CD4-positive, alpha-beta T cell (primary cell): ENCODE measurements around the gene FAM204A. TPM values are rescaled to one million over a fixed set of nuclear protein-coding genes. Genes with fewer than 3 reads are reported as not detected.

Experiments
- ATAC-seq: fragments of 200-7000 bp; cut with Tn5 transposase; one replicate; pipeline ENCODE4 v1.10.0; 2022; ENCODE audit warnings: mild to moderate bottlenecking; ENCODE audit not compliant: poor library complexity
- CTCF ChIA-PET: fragments of 350-600 bp; sonication (Branson Sonifier 250); formaldehyde crosslinking; loops from one replicate; lab custom pipeline; 2021; ENCODE audit warnings: antibody characterized with exemption, inconsistent platforms; lab: Charles Lee
- POLR2A ChIA-PET: fragments of 350-600 bp; sonication (Branson Sonifier 250); formaldehyde crosslinking; loops from one replicate; lab custom pipeline; 2021; ENCODE audit warnings: antibody characterized with exemption, inconsistent platforms; lab: Charles Lee
- DNase-seq, 14 experiments: peaks; one replicate each; pipeline ENCODE4 v3.0.0-alpha.2; 2013 to 2020; ENCODE audit warnings: mixed read lengths in 2 of 14
- H3K27ac ChIP-seq, 2 donors: one replicate each; pipeline versions ENCODE4 v1.5.1 to v1.7.0; 2013; ENCODE audit warnings: low read length in 2 of 2, low read depth in 1 of 2, mild to moderate bottlenecking in 1 of 2
- H3K27me3 ChIP-seq, 2 experiments: 1 replicate in 1 of 2; 2 replicates in 1 of 2; pipeline versions ENCODE4 v1.6.1 to v1.7.0; 2013; ENCODE audit warnings: low read length in 2 of 2, control low read depth in 1 of 2, mild to moderate bottlenecking in 1 of 2, moderate library complexity in 1 of 2; ENCODE audit not compliant: insufficient read depth in 2 of 2, control insufficient read depth in 1 of 2
- H3K36me3 ChIP-seq: one replicate; pipeline ENCODE4 v1.6.1; 2013; ENCODE audit warnings: low read length, control low read depth; ENCODE audit not compliant: insufficient read depth
- H3K4me1 ChIP-seq: one replicate; pipeline ENCODE4 v1.6.1; 2013; ENCODE audit warnings: low read length, control low read depth; ENCODE audit not compliant: insufficient read depth
- H3K4me3 ChIP-seq: one replicate; pipeline ENCODE4 v1.5.1; 2013; ENCODE audit warnings: mild to moderate bottlenecking, low read length, moderate library complexity
- H3K9me3 ChIP-seq, 2 experiments: 1 replicate in 1 of 2; 2 replicates in 1 of 2; pipeline versions ENCODE4 v1.6.1 to v1.7.0; 2013; ENCODE audit warnings: low read length in 2 of 2, mild to moderate bottlenecking in 2 of 2, control low read depth in 1 of 2, moderate library complexity in 1 of 2; ENCODE audit not compliant: control insufficient read depth in 1 of 2, insufficient read depth in 1 of 2
- H3K27ac Mint-ChIP-seq: one replicate; pipeline ENCODE4 v1.8.0; 2020; ENCODE audit warnings: mixed read lengths
- H3K27me3 Mint-ChIP-seq: one replicate; pipeline ENCODE4 v1.8.0; 2021; ENCODE audit warnings: mixed read lengths
- H3K36me3 Mint-ChIP-seq: one replicate; pipeline ENCODE4 v1.8.0; 2021; ENCODE audit warnings: low read depth, mixed read lengths
- H3K4me1 Mint-ChIP-seq: one replicate; pipeline ENCODE4 v1.8.0; 2021; ENCODE audit warnings: low read depth, mixed read lengths
- H3K4me3 Mint-ChIP-seq: one replicate; pipeline ENCODE4 v1.8.0; 2020; ENCODE audit warnings: mild to moderate bottlenecking, mixed read lengths
- H3K9me3 Mint-ChIP-seq: one replicate; pipeline ENCODE4 v1.8.0; 2020; ENCODE audit warnings: mixed read lengths
- intact Hi-C, 2 experiments: fragments of 100-400 bp; cut with DNase I in 1 of 2; cut with micrococcal nuclease in 1 of 2; formaldehyde crosslinking; loops; one replicate each; pipeline versions ENCODE4 v1.15.1 to v1.9.0; 2023 to 2025; cut with DNase I, micrococcal nuclease
- total RNA-seq, 174 experiments: library from RNA in 2 of 174; stranded (reverse) in 2 of 174; gene quantifications; one replicate each; pipeline ENCODE4 v1.2.3 and lab custom pipeline; 2021 to 2026
- TF ChIP-seq, protein P1 (sequence below): fragments of 200-600 bp; IDR thresholded peaks from one replicate; pipeline ENCODE4 v1.8.0; 2022; ENCODE audit warnings: antibody characterized with exemption, mild to moderate bottlenecking

FAM204A gene
- total RNA-seq, 2 experiments from 2014 or later: 47.3 to 54.7 TPM

DNA sequence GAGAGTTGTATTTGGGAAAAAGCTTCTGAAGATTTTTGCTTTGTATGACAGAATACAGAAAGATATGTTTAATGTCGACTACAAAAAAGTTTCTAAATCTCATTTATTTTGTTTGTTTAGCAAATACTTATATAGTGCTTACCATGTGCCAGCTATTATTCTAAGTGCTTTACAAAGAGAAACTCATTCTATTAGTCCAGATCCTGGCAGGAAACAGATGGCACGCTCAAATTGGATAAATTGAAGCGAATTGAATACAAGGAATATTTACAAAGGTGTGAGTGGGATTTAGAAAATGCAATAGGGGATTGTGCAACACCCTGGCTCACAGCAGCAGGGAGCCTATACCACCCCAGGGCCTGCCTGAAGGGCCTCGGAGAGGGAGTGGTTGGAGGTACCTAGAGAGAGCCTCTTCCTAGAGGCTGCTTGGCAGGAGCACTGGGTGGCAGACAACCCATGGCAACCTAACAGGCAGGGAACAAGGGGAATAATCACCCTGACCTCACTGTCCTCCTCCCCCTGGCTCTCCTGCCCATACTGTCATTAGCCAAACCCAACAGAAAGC lies 27.6 kb upstream of the FAM204A start:
- Histone ChIP-seq H3K9me3 (peaks cover 0 to 4% of the 10 kb centered on the region in 2 experiments), H3K4me1 (no peaks in the 10 kb centered on the region), H3K36me3 (no peaks in the 10 kb centered on the region), H3K27me3 (peaks cover 7 to 11% of the 10 kb centered on the region in 2 experiments), H3K4me3 (no peak overlapping the region), H3K27ac (no peak overlapping the region)
- no peaks in the 10 kb centered on the region for H3K36me3 Mint-ChIP-seq
- peaks cover 2% of the 10 kb centered on the region for H3K9me3 Mint-ChIP-seq
- H3K4me1 Mint-ChIP-seq: no peaks in the 10 kb centered on the region
- TF ChIP-seq, protein P1, sequence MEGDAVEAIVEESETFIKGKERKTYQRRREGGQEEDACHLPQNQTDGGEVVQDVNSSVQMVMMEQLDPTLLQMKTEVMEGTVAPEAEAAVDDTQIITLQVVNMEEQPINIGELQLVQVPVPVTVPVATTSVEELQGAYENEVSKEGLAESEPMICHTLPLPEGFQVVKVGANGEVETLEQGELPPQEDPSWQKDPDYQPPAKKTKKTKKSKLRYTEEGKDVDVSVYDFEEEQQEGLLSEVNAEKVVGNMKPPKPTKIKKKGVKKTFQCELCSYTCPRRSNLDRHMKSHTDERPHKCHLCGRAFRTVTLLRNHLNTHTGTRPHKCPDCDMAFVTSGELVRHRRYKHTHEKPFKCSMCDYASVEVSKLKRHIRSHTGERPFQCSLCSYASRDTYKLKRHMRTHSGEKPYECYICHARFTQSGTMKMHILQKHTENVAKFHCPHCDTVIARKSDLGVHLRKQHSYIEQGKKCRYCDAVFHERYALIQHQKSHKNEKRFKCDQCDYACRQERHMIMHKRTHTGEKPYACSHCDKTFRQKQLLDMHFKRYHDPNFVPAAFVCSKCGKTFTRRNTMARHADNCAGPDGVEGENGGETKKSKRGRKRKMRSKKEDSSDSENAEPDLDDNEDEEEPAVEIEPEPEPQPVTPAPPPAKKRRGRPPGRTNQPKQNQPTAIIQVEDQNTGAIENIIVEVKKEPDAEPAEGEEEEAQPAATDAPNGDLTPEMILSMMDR: no peak
- DNase-seq (no peak), ATAC-seq (no peak)
- intact Hi-C loops: no loop called here
- no peak overlapping the region for H3K4me3 Mint-ChIP-seq
- POLR2A ChIA-PET: no interaction called here
- no peak overlapping the region for H3K27ac Mint-ChIP-seq
- H3K27me3 Mint-ChIP-seq: peaks cover 48% of the 10 kb centered on the region
- CTCF ChIA-PET: no interaction called here

- DNase-seq: no peak
- POLR2A ChIA-PET: no interaction called here
- Mint-ChIP-seq H3K9me3 (peaks cover 2% of the 10 kb centered on the region), H3K4me3 (no peak overlapping the region), H3K36me3 (no peaks in the 10 kb centered on the region), H3K27me3 (peaks cover 35% of the 10 kb centered on the region), H3K27ac (no peak overlapping the region), H3K4me1 (no peaks in the 10 kb centered on the region)
- Histone ChIP-seq H3K4me3 (no peak overlapping the region), H3K9me3 (peaks cover 0 to 4% of the 10 kb centered on the region in 2 experiments), H3K27me3 (peaks cover 4% of the 10 kb centered on the region in 2 experiments), H3K36me3 (no peaks in the 10 kb centered on the region), H3K27ac (no peak overlapping the region), H3K4me1 (no peaks in the 10 kb centered on the region)
- intact Hi-C loops: no loop called here
- no peak for ATAC-seq
- CTCF ChIA-PET: interaction anchor here (1.4 kb wide), 1 partner anchor 9 kb away, joined by 3 read pairs; no protein-coding TSS in a partner anchor
- TF ChIP-seq, protein P1: no peak
Measured at GRCh38 chr10:118365702-118366101, 23.6 kb upstream of the FAM204A start.

DNA sequence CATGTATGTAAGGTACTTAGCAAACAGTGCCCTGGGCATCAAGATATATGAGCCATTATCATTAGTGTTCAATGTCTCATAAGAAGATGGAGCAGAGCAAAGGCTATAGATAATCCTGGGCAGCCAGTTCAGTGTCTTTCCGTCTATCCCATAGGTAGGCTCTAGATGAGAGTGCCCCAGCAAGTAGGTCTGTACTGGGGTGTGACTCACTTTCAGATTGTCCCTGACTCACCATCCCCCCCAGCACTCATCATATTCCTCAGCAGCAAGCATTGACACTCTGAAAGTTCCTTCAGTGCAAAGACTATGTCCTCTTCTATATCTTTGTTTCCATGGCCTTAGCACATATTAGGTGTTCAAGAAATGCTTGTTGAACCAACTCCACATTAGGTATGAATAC lies 20.0 kb upstream of the FAM204A start:
- H3K27me3 ChIP-seq: peaks cover 3 to 5% of the 10 kb centered on the region in 2 experiments
- Mint-ChIP-seq H3K36me3 (no peaks in the 10 kb centered on the region), H3K9me3 (peaks cover 2% of the 10 kb centered on the region), H3K4me1 (no peaks in the 10 kb centered on the region), H3K4me3 (no peak overlapping the region), H3K27ac (no peak overlapping the region), H3K27me3 (peaks cover 26% of the 10 kb centered on the region)
- H3K9me3 ChIP-seq: peaks cover 0 to 4% of the 10 kb centered on the region in 2 experiments
- ATAC-seq (no peak), DNase-seq (no peak)
- intact Hi-C loops: no loop called here
- H3K4me3 ChIP-seq: no peak overlapping the region
- H3K27ac ChIP-seq: no peak overlapping the region
- ChIA-PET POLR2A (no interaction called here), CTCF (no interaction called here)
- TF ChIP-seq, protein P1: no peak
- no peaks in the 10 kb centered on the region for H3K36me3 ChIP-seq
- H3K4me1 ChIP-seq: no peaks in the 10 kb centered on the region
